ENCODE results near the gene CELSR2. TPM values are rescaled to one million over a fixed set of nuclear protein-coding genes. Genes with fewer than 3 reads are reported as not detected.
A peak's percentile ranks its signal among the peaks of the same experiment; 100 is the strongest.

CELSR2 gene
- total RNA-seq, 1 experiment from 2014 or later = 17.1 TPM

DNA sequence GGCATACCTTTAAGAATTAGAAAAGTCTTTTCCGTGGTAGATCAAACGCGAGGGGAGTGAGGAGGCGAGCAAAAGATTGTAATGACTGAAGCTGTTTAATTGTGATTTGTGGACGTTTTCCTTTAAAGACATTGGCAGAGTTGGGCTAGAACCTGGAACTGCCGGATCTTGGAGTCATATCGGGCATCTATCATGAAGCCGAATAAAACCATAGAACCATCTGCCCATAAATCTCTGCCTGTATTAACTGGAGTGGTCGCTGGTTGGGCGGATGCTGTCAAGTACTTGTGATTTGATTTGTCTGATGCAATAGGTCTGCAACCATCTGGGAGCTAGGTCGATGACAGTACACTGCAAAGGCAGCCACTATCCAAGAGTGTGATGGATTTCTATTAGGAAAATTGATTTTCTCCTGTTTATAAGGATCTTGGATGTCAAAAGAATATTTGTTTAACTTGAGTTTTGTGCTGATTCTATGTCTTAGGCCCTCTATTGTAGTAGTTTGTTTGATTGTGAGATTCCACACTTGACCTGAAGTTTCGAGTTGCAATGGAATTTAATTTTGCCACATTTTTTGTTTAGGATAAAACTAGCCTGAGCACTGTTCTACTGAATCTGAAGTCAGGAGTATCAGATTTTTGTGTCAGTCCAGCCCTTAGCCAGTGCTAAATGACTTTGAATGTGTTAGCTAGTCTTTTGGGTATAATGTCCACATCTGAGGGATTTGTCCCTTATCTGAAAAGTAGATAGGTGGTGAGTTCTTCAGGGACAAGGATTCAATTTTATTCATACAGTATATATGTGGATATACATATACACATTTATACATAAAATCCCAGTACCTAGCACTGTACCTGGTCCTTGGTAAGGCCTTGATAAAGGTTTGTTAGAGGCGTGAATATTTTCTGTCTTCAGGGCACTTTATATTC, 34.4 kb upstream of the CELSR2 start:
- no peak for TF ChIP-seq ELF1 (IDR thresholded peaks at IDR 0.05; ENCODE audit: borderline replicate concordance, low read depth)
- peak; percentile 69 for TF ChIP-seq POLR2AphosphoS5 (IDR thresholded peaks at IDR 0.05; ENCODE audit: low read depth, low read length)
- peak; percentile 97 for TF ChIP-seq CEBPB (IDR thresholded peaks at IDR 0.05; ENCODE audit: low read depth)
- 0 out of 2 replicates have a peak, but pooled peaks have one; percentile 12 for TF ChIP-seq JUND (IDR thresholded peaks at IDR 0.05)
- no peak for TF ChIP-seq POLR2A (IDR thresholded peaks at IDR 0.05; ENCODE audit: borderline replicate concordance, extremely low read depth, insufficient read depth, insufficient read length)
- TF ChIP-seq SIN3A (IDR thresholded peaks at IDR 0.05; ENCODE audit: low read depth) = peak; percentile 22; the same call in 1 of the 2 replicates
- Histone ChIP-seq H3K4me3 (replicated peaks in 1 of 2; ENCODE audit: low read depth in 1 of 2, low read length in 2 of 2) (peak overlapping the region; percentile 88 to 96), H3K9me2 (ENCODE audit: insufficient read depth) (no peaks in the 10 kb centered on the region), H3K36me3 (ENCODE audit: control insufficient read depth in 1 of 2, insufficient read depth in 2 of 2, low read length in 2 of 2) (peaks cover 3 to 13% of the 10 kb centered on the region in 2 experiments; a peak in 1 of 4 replicates), H3K4me1 (ENCODE audit: control insufficient read depth in 1 of 2, insufficient read depth in 2 of 2, low read length in 2 of 2) (peaks cover 9 to 31% of the 10 kb centered on the region in 2 experiments), H3K9me3 (ENCODE audit: control insufficient read depth in 1 of 2, insufficient read depth in 1 of 2, low read depth in 1 of 2, low read length in 2 of 2) (no peaks in the 10 kb centered on the region), H3K27me3 (ENCODE audit: insufficient read depth, low read length) (no peaks in the 10 kb centered on the region), H3K27ac (ENCODE audit: low read depth, low read length) (peak overlapping the region; percentile 72), H3K9ac (ENCODE audit: low read length) (peak overlapping the region; percentile 82), H3K4me2 (ENCODE audit: low read length) (peak overlapping the region; percentile 88), H2AFZ (ENCODE audit: low read depth, low read length, poor library complexity, severe bottlenecking) (no peak overlapping the region), H4K20me1 (ENCODE audit: insufficient read depth) (peaks cover 3% of the 10 kb centered on the region; the same call in 1 of the 2 replicates), H3K79me2 (ENCODE audit: insufficient read depth, low read length) (peaks cover 58% of the 10 kb centered on the region)
- DNase-seq (ENCODE audit: low read depth, low spot score) = peak; percentile 82
- BruUV-seq (replicated peaks) = TSS peak; percentile 59
- CTCF ChIA-PET = interaction anchor here (1.2 to 4.2 kb wide), 3 partner anchors 13 to 115 kb away, joined by 3 to 22 read pairs (median 12); no protein-coding TSS in a partner anchor
- POLR2A ChIA-PET = interaction anchor here (0.5 to 2.5 kb wide), 6 partner anchors 9 to 655 kb away, joined by 3 to 10 read pairs (median 6); no protein-coding TSS in a partner anchor
- RAD21 ChIA-PET (ENCODE audit: low non-redundant PET in 1 of 2, low total read pairs in 2 of 2, uncharacterized antibody in 2 of 2, unreplicated experiment in 2 of 2) = no interaction called here
- ATAC-seq = no peak; the same call in 1 of the 2 replicates
- intact Hi-C loops (cut with micrococcal nuclease) = no loop called here

DNA sequence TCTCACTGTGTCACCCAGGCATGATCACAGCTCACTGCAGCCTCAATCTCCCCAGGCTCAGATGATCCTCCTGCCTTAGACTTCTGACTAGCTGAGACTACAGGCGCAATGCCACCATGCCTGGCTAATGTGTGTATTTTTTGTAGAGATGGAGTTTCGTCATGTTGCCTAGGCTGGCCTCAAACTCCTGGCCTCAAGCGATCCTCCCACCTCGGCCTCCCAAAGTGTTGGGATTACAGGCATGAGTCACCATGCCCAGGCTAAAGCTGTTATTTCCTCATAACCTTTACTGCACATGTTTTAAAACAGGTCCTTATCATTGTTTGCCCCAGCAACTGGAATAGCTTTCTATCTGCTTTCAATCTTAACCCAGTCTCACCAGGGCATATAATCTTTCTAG, 32.7 kb upstream of the CELSR2 start:
- Histone ChIP-seq H3K27ac (ENCODE audit: low read depth, low read length) (no peak overlapping the region), H2AFZ (ENCODE audit: low read depth, low read length, poor library complexity, severe bottlenecking) (no peak overlapping the region), H3K4me1 (ENCODE audit: control insufficient read depth in 1 of 2, insufficient read depth in 2 of 2, low read length in 2 of 2) (peaks cover 9 to 31% of the 10 kb centered on the region in 2 experiments), H3K9me2 (ENCODE audit: insufficient read depth) (no peaks in the 10 kb centered on the region), H3K4me2 (ENCODE audit: low read length) (no peak overlapping the region), H4K20me1 (ENCODE audit: insufficient read depth) (peaks cover 3% of the 10 kb centered on the region; the same call in 1 of the 2 replicates), H3K4me3 (replicated peaks in 1 of 2; ENCODE audit: low read depth in 1 of 2, low read length in 2 of 2) (no peak overlapping the region), H3K27me3 (ENCODE audit: insufficient read depth, low read length) (no peaks in the 10 kb centered on the region), H3K9ac (ENCODE audit: low read length) (no peak overlapping the region), H3K9me3 (ENCODE audit: control insufficient read depth in 1 of 2, insufficient read depth in 1 of 2, low read depth in 1 of 2, low read length in 2 of 2) (no peaks in the 10 kb centered on the region), H3K79me2 (ENCODE audit: insufficient read depth, low read length) (peaks cover 73% of the 10 kb centered on the region), H3K36me3 (ENCODE audit: control insufficient read depth in 1 of 2, insufficient read depth in 2 of 2, low read length in 2 of 2) (peaks cover 3 to 13% of the 10 kb centered on the region in 2 experiments; a peak in 1 of 4 replicates)
- intact Hi-C loops (cut with micrococcal nuclease) = no loop called here
- CTCF ChIA-PET = interaction anchor here (4.2 kb wide), 1 partner anchor 15 kb away, joined by 22 read pairs; no protein-coding TSS in a partner anchor
- DNase-seq (ENCODE audit: low read depth, low spot score) (no peak), ATAC-seq (no peak)
- RAD21 ChIA-PET (ENCODE audit: low non-redundant PET in 1 of 2, low total read pairs in 2 of 2, uncharacterized antibody in 2 of 2, unreplicated experiment in 2 of 2) = no interaction called here
- no TSS peak for BruUV-seq (replicated peaks)
- POLR2A ChIA-PET = no interaction called here
- TF ChIP-seq EZH2phosphoT487 (IDR thresholded peaks at IDR 0.05; ENCODE audit: borderline replicate concordance) (no peak), YY1 (IDR thresholded peaks at IDR 0.05; ENCODE audit: extremely low read depth, insufficient replicate concordance, low read depth, low read length) (no peak), JUND (IDR thresholded peaks at IDR 0.05) (no peak), POLR2AphosphoS5 (IDR thresholded peaks at IDR 0.05; ENCODE audit: low read depth, low read length) (no peak), EGR1 (IDR thresholded peaks at IDR 0.05; ENCODE audit: low read depth) (no peak), ELF1 (IDR thresholded peaks at IDR 0.05; ENCODE audit: borderline replicate concordance, low read depth) (no peak), POLR2A (IDR thresholded peaks at IDR 0.05; ENCODE audit: borderline replicate concordance, extremely low read depth, insufficient read depth, insufficient read length) (no peak), ZNF274 (IDR thresholded peaks at IDR 0.05; ENCODE audit: low read depth, low read length) (no peak), ZFX (IDR thresholded peaks at IDR 0.05) (no peak), TCF7L2 (IDR thresholded peaks at IDR 0.05; ENCODE audit: borderline replicate concordance, extremely low read depth, insufficient read depth, insufficient read length) (no peak), RAD21 (IDR thresholded peaks at IDR 0.05; ENCODE audit: low read depth) (no peak)
